NCI-H146 treated with DMSO at 0.1 percent for 48 hours (cell line): ENCODE results near the gene PDZRN4.
"Not testable (repeated sequence)": the region's sequence is repeated elsewhere in the genome, so short reads cannot be mapped to it uniquely, and the experiment has no call there.

Experiments
- DNase-seq: peaks from one replicate; lab custom pipeline; 2025; ENCODE audit not compliant: unreplicated experiment; lab: John Stamatoyannopoulos, UW

Gene PDZRN4

DNA sequence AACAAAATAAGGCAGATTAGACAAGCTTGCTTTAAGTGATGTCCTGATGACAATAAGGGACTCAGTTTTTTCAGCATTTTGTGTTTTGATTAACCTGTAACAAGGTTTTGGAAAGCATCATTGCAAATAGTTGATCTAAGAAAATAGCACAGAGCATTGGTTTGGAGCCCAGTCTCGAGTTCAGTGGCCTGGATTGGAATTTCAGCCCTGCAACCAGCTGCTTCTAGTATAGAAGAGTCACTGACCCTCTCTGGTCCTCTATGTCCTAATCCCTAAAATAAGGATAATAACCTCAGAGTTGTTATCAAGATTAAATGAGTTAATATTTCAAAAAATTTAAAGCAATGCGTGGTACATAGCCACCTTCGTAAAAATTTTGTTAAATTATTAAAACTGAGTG lies 25.5 kb downstream of the PDZRN4 start:
- no peak for DNase-seq

DNA sequence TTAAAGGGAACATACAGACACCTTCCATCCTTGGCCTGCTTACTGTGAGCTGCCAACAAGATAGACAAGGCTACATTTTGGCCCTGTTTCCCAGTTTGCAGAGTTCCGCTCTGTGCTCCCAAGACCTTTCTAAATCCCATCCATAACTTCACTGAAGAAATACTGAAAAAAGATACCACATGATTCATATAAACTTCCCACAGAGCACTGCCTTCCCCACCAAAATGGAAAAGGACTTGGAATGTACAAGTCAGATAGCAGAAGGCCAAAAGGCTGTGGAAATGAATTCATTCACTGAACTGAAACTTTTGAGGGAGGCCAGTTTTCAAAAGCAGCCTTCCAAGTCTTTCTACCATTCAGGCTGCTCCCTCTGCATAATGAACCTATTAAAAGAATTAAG lies 29.6 kb downstream of the PDZRN4 start:
- no peak for DNase-seq

DNA sequence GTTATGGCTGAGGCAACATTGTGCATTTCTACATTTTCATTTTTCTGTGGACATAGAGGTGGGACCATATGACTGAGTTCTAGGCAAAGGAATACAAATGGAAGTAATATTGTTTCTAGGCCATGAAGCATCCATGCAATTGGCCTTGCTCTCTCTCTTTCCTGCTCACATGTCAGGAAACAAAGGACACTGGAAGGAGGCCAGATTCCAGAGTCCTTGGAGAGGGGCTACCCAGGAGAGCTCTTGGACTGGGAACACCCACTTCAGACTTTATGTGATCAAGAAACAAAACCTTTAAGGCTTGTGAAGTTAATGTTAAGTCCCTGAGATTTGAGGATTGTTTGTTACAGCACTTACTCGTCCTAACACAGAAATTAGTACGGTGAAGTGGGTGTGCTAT lies 32.8 kb downstream of the PDZRN4 start:
- DNase-seq = no peak

DNA sequence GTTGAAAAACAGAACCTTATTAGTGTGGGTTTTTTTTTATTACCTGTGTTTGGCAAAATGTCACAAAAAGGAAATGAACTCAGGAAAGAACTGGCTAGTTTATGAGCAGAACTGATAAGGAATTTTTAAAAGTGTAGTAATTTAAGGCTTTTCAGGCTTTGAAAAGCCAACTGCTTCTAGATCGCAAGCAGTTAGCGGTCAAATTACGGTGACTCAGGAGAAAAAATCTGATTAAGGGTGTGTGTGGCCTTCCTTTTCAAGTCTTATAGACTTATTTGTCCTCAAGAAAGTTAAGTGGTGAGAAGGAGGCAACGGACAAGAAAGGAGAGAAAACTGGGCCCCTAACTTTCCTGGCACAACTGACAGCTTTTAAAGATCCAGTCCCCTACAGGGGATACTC lies 33.4 kb downstream of the PDZRN4 start:
- no peak for DNase-seq

DNA sequence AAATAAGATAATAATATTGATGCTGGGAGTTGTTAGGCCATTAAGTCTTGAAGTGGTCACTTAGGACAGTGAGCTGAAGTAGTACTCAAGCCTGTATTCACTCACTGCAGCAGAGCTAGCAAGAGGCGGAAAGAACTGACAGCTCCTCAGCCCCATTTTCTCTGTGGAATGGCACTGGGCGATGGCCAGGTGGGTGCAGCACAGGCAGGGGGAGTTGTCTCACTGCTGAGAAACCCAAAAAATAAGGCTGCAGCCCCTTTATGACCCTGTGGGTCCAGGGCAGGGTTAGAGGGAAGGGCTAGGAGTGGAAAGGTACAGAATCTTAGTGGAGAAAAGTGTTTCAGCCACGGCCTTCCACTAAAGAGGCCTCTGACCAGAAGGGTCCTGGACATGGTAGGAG lies 35.5 kb downstream of the PDZRN4 start:
- DNase-seq = no peak

DNA sequence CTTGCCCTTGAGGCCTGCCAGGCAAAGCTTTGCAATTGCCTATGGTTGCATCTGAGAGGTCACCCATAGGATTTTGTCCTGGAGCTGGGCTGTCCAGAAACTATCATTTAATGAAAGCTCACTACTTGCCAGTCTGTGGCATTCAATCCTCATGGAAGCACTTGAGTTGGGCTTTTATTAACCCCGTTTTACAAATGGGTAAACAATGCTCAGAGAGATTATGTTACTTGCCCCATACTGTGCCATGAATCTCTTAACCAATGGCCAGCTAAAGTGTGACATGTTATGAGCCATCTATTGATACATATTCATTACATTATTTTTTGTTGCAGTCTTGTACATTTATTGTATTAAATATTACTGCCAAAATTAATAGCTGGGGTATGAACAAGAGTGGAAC lies 35.9 kb downstream of the PDZRN4 start:
- DNase-seq = no peak

DNA sequence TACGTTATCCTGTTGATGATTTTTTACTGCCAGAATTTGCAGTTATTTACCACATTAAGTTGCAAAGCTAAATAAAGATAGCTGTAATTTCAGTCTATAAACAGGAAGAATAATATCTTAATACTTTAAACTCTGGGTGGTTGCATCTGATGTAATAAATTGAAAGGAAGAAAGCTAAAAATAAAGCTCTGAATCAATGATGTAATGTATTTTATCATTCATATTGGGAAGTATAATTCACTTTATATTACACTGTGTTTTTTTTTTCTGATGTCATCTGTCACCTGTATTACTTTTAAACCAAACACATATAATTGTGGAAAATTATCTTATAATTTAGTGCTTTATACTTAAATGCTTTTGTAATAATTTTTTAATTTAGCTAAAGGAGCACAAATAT lies 37.1 kb downstream of the PDZRN4 start:
- DNase-seq = no peak

DNA sequence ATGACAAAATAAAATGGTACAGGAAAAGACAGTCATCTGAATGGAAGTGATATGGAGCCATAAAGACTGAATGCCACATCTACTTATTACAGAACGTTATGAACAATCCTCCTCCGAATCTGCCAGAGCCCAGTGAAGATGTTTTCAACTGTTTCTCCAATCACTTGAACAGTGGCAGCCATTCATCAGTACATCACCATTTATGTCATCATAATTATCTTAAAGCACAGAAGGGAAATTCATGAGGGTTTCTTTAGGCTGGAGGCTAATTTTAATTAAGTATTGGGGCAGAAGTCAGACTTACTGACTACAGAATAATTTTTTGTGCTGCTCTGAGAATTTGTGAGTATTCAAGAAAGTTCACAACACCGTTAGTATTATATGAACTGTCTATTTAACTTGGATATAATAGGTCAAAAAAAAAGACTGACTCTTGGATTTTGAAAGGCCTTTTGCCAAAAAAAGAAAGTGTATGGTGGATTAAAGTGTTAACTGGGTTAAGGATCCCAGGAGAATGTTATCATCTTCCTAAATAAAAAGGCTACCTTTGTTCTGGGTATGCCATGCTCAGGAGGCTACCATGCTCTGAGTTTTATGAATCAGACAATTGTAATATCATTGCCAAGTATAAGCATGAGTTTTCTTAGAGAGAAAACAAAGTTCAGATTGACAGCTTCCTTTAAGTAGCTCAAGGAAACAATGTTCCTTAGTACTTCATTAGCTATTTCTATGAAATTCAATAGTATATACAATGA lies 40.1 kb downstream of the PDZRN4 start:
- DNase-seq = no peak

DNA sequence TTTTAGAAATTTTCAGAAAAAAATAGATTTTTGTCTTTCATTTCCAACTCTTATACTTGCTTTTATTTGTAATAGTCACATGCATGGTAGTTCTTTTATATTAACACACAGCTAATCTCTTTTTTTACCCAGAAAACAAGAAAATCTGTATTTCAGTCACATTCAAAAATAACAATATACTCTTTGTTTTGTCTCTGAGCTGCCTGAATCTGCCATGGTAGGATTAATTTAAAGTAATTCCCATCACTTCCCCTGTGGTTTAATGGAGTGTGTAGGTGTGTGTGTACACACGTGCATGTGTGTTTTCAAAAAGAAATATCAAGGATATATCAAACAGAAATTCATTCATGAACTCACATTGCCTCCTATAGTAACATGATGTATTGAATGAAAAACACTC lies 42.6 kb downstream of the PDZRN4 start:
- DNase-seq = no peak

DNA sequence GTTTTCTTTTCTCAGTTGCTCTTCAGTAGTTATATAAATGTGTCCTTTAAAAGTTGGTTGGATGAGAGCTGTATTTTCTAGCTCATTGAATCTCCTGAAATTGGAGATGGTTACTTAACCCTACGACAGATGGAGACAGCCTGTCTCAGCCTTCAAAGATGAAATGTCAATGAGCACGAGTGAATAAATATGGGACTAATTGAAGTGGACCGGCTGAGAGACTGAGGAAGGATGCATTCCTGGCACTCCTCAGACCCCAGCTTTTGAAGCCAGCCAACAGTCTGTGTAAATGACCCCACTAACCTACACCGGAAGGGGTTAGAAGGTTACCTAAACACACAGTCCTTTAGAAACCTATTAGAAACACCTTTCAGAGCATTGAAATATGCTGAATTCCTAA lies 46.6 kb downstream of the PDZRN4 start:
- DNase-seq = no peak

DNA sequence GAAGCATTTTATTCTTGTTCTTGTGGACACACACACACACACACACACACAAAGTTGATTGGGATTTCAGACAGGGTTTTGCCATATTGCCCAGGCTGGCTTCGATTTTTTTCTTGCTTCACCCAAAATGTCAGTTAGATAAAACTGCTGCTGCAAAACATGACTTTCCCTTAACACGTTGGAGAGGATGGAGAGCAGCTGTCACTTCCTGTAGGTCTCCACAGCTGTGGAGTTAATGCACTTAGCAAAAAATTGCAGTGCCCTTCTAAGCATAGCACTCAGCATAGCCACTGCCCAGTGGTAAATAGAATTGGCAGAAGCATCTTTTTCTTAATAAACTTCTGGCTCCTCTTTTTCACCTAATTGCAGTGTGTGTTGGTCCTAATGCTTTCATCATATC lies 54.5 kb downstream of the PDZRN4 start:
- DNase-seq = no peak

DNA sequence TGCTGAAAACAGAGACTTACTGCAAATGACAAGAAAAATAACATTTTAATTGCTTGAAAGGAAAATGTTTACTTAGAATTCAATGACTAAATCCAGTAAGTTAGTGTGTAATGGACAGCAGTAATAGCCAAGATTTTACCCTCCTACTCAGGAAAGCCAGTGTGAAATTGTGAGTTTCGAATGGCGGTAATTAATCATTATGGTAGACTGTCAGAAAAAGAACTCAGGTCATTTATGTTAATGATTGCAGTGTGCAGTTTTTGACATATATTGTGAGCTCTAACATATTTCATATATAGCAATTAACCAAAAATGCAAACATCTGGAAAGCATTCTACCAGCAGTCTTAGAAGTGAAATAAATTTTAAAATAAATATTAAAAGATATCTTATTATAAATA lies 60.3 kb downstream of the PDZRN4 start:
- no peak for DNase-seq

DNA sequence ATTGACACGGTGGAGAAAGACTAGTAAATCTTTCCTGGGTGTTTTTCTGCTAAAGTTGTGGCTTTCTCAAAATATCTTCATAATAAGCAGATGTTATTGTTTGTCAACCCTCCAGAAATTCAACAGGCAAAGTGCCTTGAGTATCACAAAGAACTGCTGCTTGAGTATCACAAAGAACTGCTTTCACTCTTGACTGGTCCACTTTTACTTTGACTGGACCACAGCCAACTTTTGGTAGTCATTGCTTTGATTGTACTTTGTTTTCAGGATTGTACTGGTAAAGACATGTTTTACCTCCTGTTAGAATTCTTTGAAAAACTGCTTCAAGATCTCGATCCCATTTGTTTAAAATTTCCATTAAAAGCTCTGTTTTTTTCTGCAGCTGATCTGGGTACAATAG lies 62.6 kb downstream of the PDZRN4 start:
- no peak for DNase-seq

DNA sequence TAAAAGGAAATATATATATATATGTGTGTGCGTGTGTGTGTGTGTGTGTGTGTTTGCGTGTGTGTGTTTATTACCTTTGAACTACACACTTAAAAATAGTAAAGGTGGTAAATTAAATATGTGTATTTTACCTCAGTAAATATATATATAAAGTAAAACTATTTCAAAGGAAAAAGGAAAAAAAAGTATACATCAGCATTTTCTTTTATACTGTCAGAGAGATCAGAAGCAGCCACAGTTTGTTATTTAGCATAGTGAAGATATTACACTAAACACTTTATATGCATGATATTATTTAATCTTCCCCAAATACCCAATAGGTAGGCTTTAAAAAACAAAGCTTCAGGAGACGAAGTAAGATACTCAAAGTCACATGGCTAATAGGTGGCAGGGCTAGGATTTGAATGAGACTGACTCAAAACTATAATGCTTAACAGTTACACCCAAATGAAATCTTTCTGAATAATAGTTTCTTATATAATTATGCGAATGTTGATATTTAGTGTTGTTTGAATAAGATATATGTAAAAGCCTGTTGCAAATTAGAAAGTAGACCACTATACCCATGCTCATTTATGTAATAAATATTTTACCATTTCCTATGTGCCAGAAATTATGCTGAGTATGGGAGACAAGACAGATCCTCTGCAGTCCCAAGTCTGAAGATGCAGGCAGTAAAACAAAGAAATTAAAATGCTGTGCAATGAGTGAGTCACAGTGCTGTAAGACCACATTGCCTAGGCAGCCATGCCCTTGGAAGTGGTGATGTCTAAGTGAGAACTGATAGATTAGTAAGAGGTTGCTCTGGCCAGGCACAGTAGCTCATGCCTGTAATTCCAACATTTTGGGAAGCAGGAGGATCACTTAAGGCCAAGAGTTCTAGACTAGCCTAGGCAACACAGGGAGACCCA lies 66.1 kb downstream of the PDZRN4 start:
- no peak for DNase-seq

DNA sequence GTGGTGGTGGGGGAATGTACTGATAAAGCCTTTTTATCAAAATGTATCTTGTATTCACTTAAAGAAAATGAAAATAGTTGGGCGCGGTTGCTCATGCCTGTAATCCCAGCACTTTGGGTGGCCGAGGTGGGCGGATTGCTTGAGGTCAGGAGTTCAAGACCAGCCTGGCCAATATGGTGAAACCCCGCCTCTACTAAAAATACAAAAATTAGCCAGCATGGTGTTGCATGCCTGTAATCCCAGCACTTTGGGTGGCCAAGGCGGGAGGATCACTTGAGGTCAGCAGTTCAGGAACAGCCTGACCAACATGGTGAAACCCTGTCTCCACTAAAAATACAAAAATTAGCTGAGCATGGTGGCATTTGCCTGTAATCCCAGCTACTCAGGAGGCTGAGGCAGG lies 75.1 kb downstream of the PDZRN4 start:
- not testable (repeated sequence) for DNase-seq

DNA sequence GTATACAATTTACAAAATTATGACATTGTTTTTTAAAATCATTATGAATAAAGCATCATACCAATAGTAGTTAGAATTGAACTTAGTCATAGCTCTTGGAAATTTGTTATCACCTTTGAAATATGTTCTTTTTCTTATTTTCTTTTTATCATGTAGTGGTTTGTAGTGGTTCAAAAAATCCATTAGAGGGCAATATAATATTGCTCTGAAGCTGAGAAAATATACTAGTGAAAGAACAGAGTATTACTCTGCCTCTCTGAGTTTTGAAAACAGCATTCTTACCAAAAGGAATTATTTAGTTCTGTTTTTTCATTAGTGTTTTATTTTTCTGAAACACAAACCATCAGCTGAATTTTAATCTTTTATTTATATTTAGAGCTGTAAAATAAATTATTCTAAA lies 76.2 kb downstream of the PDZRN4 start:
- peak; percentile 27 for DNase-seq

DNA sequence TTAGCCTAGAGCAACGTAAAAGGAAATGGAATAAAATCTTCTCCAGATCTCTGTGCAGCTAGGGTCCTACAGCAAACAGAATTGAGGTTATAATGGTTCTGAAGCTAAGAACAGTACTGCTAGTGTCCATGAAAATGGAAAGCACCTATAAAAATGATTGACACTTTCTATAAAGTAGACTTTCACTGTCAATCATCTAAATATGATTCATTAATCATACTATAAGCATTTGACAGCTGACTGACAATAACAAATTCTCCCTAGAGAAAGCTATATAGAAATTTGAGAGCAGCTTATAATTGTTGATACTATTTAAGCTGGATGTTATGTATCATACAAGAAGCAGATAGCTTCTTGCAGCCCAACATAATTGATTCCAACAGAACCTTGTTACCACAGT lies 80.9 kb downstream of the PDZRN4 start:
- DNase-seq = no peak

DNA sequence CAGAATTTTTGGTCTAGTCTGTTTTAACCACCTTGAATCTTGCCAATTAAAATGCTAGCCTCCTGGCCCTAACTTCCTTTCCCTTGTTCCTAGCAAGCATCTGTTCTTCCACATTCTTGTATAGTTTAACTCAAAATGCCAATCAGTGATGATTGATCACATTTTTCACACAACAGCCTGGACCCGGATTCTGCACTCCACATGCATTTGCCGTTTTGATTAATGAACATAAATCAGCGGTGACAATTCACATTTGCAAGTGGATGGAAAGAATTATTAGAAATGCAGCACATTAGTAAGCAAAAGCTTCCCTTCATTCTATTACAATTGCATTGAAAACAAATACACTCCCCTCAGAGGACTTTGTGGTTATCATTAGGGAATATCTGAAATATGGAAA lies 83.4 kb downstream of the PDZRN4 start:
- DNase-seq = no peak

DNA sequence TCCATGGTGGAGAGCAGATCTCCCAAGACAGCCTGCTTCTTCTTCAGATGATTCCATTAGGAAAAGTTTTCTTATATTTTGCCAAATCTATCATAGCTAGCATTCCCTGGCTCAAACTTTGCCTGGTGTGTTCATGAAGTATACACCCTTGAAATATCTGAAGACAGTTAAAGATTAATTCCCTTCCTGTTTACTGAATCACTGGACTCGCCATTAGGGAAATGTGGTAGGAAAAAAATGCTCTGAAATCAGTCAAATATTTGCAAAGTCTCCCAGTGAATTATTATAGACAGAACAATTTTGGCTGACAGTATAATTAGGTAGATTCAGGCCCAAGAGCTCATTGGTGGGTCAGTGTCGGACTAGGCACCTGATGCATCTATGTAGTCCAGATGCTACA lies 86.5 kb downstream of the PDZRN4 start:
- DNase-seq = no peak

DNA sequence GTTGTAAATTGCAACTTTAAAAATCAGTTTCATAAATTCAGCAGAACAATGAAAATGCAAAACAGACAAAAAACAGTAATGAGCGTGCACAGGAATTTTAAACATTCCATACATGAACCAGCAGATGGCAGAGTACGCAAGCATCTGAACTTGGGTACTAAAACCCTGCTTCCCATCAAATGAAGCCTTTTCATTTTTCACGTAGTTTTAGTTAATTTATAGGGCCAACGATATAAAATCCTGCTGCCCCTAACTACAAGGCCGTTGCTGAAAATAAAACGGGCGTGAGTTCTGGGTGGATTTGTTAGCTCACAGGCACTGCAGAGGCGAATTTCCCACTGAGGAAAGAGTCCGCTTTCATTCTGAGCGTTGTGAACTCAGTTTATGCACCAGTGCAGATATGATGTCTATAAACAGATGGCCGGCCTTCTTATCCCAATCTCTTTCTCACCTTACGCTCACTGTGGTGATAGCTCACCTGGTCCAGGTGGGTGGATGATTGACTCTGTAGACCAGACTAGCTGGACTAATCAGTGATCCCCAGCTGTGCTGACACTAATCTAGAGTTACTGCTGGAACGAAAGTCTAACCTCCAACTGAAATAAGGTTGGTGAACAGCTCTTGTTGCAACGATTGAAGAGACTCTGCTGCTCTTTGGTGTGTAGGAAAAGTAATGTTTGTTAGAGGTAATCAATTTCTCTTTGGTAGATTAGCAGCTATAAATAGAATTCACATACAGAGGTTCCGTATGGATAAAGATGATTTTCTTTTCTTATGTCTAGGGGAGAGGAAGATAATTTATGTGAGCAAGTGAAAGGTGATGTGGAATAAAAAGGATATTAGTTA lies 89.2 kb downstream of the PDZRN4 start:
- peak; percentile 87 for DNase-seq

DNA sequence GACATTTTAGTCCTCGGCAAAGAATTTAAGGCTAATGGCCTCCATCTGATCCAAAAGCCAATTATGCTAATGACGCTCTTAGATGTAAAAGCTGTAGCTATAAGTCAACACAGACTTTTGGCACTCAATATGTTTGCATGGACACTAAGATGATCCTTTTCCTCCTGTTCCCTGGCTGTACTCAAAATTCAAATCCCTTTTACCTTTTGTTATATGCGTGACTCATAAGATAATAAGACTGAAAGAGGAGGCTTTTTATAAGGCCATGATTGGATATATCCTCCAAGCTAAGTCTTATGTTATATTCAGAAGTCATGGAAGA lies 89.8 kb downstream of the PDZRN4 start:
- DNase-seq = peak; percentile 80
